H1 (cell line): Measurements from ENCODE around the gene GNG4. TPM values are rescaled to one million over a fixed set of nuclear protein-coding genes. Genes with fewer than 3 reads are reported as not detected.

Experiments
- ATF2 ChIP-seq: IDR thresholded peaks from 2 replicates; pipeline ENCODE4 v1.6.1; 2012; ENCODE audit warnings: low read length, inconsistent platforms
- polyA plus RNA-seq, 7 experiments: library from polyadenylated mRNA; depleted of rRNA in 3 of 7; stranded (reverse) in 5 of 7; unstranded in 2 of 7; fragments of >200 nt in 5 of 7; fragments of 200-250 nt in 2 of 7; gene quantifications; 1 replicate in 5 of 7; 2 replicates in 1 of 7; 4 replicates in 1 of 7; pipeline versions ENCODE4 v1.2.1 to v1.2.3, GENCODE V29; 2011 to 2013; ENCODE audit warnings: missing spikeins in 2 of 7, mixed read lengths in 2 of 7
- total RNA-seq: library from RNA; stranded (reverse); fragmentation: NEBNext Ultra II Directional; extraction: Animal tissue kit (Norgen Biotek cat#: 25700); gene quantifications from 2 replicates; pipeline ENCODE4 v1.2.1, GENCODE V29; 2021
- TF ChIP-seq, protein P1 (sequence below): fragments of 300-600 bp; sonication (generic); IDR thresholded peaks from 2 replicates; pipeline ENCODE4 v1.7.1; 2012; ENCODE audit warnings: low read length, moderate library complexity, mild to moderate bottlenecking, inconsistent platforms; ENCODE audit not compliant: insufficient replicate concordance

GNG4 gene
- total and polyA plus RNA-seq, 2 of the 8 experiments (the other 6 are each of a cell fraction or from before 2014, with no cell fraction given): 95.5 to 96.8 TPM

- no peak for TF ChIP-seq ATF2
- TF ChIP-seq, protein P1, sequence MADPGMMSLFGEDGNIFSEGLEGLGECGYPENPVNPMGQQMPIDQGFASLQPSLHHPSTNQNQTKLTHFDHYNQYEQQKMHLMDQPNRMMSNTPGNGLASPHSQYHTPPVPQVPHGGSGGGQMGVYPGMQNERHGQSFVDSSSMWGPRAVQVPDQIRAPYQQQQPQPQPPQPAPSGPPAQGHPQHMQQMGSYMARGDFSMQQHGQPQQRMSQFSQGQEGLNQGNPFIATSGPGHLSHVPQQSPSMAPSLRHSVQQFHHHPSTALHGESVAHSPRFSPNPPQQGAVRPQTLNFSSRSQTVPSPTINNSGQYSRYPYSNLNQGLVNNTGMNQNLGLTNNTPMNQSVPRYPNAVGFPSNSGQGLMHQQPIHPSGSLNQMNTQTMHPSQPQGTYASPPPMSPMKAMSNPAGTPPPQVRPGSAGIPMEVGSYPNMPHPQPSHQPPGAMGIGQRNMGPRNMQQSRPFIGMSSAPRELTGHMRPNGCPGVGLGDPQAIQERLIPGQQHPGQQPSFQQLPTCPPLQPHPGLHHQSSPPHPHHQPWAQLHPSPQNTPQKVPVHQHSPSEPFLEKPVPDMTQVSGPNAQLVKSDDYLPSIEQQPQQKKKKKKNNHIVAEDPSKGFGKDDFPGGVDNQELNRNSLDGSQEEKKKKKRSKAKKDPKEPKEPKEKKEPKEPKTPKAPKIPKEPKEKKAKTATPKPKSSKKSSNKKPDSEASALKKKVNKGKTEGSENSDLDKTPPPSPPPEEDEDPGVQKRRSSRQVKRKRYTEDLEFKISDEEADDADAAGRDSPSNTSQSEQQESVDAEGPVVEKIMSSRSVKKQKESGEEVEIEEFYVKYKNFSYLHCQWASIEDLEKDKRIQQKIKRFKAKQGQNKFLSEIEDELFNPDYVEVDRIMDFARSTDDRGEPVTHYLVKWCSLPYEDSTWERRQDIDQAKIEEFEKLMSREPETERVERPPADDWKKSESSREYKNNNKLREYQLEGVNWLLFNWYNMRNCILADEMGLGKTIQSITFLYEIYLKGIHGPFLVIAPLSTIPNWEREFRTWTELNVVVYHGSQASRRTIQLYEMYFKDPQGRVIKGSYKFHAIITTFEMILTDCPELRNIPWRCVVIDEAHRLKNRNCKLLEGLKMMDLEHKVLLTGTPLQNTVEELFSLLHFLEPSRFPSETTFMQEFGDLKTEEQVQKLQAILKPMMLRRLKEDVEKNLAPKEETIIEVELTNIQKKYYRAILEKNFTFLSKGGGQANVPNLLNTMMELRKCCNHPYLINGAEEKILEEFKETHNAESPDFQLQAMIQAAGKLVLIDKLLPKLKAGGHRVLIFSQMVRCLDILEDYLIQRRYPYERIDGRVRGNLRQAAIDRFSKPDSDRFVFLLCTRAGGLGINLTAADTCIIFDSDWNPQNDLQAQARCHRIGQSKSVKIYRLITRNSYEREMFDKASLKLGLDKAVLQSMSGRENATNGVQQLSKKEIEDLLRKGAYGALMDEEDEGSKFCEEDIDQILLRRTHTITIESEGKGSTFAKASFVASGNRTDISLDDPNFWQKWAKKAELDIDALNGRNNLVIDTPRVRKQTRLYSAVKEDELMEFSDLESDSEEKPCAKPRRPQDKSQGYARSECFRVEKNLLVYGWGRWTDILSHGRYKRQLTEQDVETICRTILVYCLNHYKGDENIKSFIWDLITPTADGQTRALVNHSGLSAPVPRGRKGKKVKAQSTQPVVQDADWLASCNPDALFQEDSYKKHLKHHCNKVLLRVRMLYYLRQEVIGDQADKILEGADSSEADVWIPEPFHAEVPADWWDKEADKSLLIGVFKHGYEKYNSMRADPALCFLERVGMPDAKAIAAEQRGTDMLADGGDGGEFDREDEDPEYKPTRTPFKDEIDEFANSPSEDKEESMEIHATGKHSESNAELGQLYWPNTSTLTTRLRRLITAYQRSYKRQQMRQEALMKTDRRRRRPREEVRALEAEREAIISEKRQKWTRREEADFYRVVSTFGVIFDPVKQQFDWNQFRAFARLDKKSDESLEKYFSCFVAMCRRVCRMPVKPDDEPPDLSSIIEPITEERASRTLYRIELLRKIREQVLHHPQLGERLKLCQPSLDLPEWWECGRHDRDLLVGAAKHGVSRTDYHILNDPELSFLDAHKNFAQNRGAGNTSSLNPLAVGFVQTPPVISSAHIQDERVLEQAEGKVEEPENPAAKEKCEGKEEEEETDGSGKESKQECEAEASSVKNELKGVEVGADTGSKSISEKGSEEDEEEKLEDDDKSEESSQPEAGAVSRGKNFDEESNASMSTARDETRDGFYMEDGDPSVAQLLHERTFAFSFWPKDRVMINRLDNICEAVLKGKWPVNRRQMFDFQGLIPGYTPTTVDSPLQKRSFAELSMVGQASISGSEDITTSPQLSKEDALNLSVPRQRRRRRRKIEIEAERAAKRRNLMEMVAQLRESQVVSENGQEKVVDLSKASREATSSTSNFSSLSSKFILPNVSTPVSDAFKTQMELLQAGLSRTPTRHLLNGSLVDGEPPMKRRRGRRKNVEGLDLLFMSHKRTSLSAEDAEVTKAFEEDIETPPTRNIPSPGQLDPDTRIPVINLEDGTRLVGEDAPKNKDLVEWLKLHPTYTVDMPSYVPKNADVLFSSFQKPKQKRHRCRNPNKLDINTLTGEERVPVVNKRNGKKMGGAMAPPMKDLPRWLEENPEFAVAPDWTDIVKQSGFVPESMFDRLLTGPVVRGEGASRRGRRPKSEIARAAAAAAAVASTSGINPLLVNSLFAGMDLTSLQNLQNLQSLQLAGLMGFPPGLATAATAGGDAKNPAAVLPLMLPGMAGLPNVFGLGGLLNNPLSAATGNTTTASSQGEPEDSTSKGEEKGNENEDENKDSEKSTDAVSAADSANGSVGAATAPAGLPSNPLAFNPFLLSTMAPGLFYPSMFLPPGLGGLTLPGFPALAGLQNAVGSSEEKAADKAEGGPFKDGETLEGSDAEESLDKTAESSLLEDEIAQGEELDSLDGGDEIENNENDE: no peak
Observed at GRCh38 chr1:235515844-235516512, 133.6 kb downstream of the GNG4 start (continued).
